H9 (cell line): ENCODE data around the gene MRGPRD. TPM values are rescaled to one million over a fixed set of nuclear protein-coding genes. Genes with fewer than 3 reads are reported as not detected.
A peak's percentile ranks its signal among the peaks of the same experiment; 100 is the strongest.

Experiments
- DNase-seq: peaks from one replicate; pipeline ENCODE4 v3.0.0-alpha.2; 2017
- H2AFZ ChIP-seq: one replicate; pipeline ENCODE4 v1.6.1; 2013; ENCODE audit warnings: mild to moderate bottlenecking, low read length, control low read depth, moderate library complexity
- H2AK5ac ChIP-seq: 2 replicates; pipeline ENCODE4 v1.6.1; 2013; ENCODE audit warnings: low read length, control low read depth, mixed read lengths; ENCODE audit not compliant: insufficient read length
- H2BK120ac ChIP-seq: one replicate; pipeline ENCODE4 v1.6.1; 2013; ENCODE audit warnings: low read depth, mild to moderate bottlenecking, low read length, control low read depth, inconsistent platforms; ENCODE audit not compliant: poor library complexity, severe bottlenecking
- H2BK12ac ChIP-seq: 2 replicates; pipeline ENCODE4 v1.6.1; 2013; ENCODE audit warnings: low read length, control low read depth, mixed read lengths, low read depth; ENCODE audit not compliant: insufficient read length
- H2BK15ac ChIP-seq: 2 replicates; pipeline ENCODE4 v1.6.1; 2013; ENCODE audit warnings: low read depth, low read length, control low read depth
- H2BK20ac ChIP-seq: one replicate; pipeline ENCODE4 v1.6.1; 2013; ENCODE audit warnings: low read depth, mild to moderate bottlenecking, low read length, control low read depth, inconsistent platforms; ENCODE audit not compliant: poor library complexity, severe bottlenecking
- H2BK5ac ChIP-seq: 2 replicates; pipeline ENCODE4 v1.6.1; 2013; ENCODE audit warnings: low read length, control low read depth, mixed read lengths; ENCODE audit not compliant: insufficient read length
- H3K14ac ChIP-seq: 2 replicates; pipeline ENCODE4 v1.6.1; 2013; ENCODE audit warnings: low read length, control low read depth; ENCODE audit not compliant: insufficient read depth
- H3K18ac ChIP-seq: 2 replicates; pipeline ENCODE4 v1.6.1; 2013; ENCODE audit warnings: low read depth, mild to moderate bottlenecking, mixed read lengths, low read length, control low read depth; ENCODE audit not compliant: insufficient read length
- H3K23ac ChIP-seq: 2 replicates; pipeline ENCODE4 v1.6.1; 2013; ENCODE audit warnings: low read length, control low read depth, mixed read lengths, low read depth; ENCODE audit not compliant: insufficient read length
- H3K23me2 ChIP-seq: 2 replicates; pipeline ENCODE4 v1.6.1; 2013; ENCODE audit warnings: low read depth, mild to moderate bottlenecking, mixed read lengths, low read length, control low read depth; ENCODE audit not compliant: insufficient read length, poor library complexity, severe bottlenecking
- H3K27ac ChIP-seq: 2 replicates; pipeline ENCODE4 v1.5.1; 2013; ENCODE audit warnings: low read length, control low read depth, mixed read lengths, low read depth; ENCODE audit not compliant: insufficient read length
- H3K27me3 ChIP-seq: 2 replicates; pipeline ENCODE4 v1.6.1; 2013; ENCODE audit warnings: low read length, control low read depth, inconsistent platforms; ENCODE audit not compliant: insufficient read depth
- H3K4ac ChIP-seq: 2 replicates; pipeline ENCODE4 v1.6.1; 2013; ENCODE audit warnings: low read depth, mild to moderate bottlenecking, control low read depth, inconsistent platforms, low read length, moderate library complexity
- H3K4me1 ChIP-seq: 2 replicates; pipeline ENCODE4 v1.6.1; 2013; ENCODE audit warnings: low read length, control low read depth, inconsistent platforms; ENCODE audit not compliant: insufficient read depth
- H3K4me2 ChIP-seq: 2 replicates; pipeline ENCODE4 v1.6.1; 2013; ENCODE audit warnings: low read length, control low read depth, mixed read lengths; ENCODE audit not compliant: insufficient read length, insufficient read depth
- H3K56ac ChIP-seq: 2 replicates; pipeline ENCODE4 v1.6.1; 2013; ENCODE audit warnings: low read depth, mild to moderate bottlenecking, mixed read lengths, low read length, control low read depth; ENCODE audit not compliant: insufficient read length
- H3K79me1 ChIP-seq: 2 replicates; pipeline ENCODE4 v1.6.1; 2013; ENCODE audit warnings: low read depth, mild to moderate bottlenecking, moderate library complexity, low read length, control low read depth, inconsistent platforms; ENCODE audit not compliant: insufficient read depth, poor library complexity, severe bottlenecking
- H3K79me2 ChIP-seq: 2 replicates; pipeline ENCODE4 v1.6.1; 2013; ENCODE audit warnings: low read length, control low read depth, inconsistent platforms; ENCODE audit not compliant: insufficient read depth
- H3K9ac ChIP-seq: 2 replicates; pipeline ENCODE4 v1.6.1; 2013; ENCODE audit warnings: low read length, control low read depth, mixed read lengths; ENCODE audit not compliant: insufficient read length; ENCODE audit errors: extremely low read depth
- H3K9me3 ChIP-seq: one replicate; pipeline ENCODE4 v1.6.1; 2013; ENCODE audit warnings: low read depth, low read length, inconsistent platforms; ENCODE audit not compliant: control insufficient read depth
- H3T11ph ChIP-seq: one replicate; pipeline ENCODE4 v1.6.1; 2013; ENCODE audit warnings: mild to moderate bottlenecking, low read length, control low read depth, inconsistent platforms
- H4K20me1 ChIP-seq: one replicate; pipeline ENCODE4 v1.6.1; 2013; ENCODE audit not compliant: control insufficient read depth, insufficient read length, insufficient read depth
- H4K5ac ChIP-seq: 2 replicates; pipeline ENCODE4 v1.6.1; 2013; ENCODE audit warnings: low read depth, mild to moderate bottlenecking, mixed read lengths, low read length, control low read depth; ENCODE audit not compliant: insufficient read length
- H4K8ac ChIP-seq: replicated peaks from 2 replicates; pipeline ENCODE4 v1.6.1; 2013; ENCODE audit warnings: low read length, control low read depth, mixed read lengths, low read depth; ENCODE audit not compliant: insufficient read length
- H4K91ac ChIP-seq: 2 replicates; pipeline ENCODE4 v1.6.1; 2013; ENCODE audit warnings: low read depth, mild to moderate bottlenecking, moderate library complexity, mixed read lengths, low read length, control low read depth; ENCODE audit not compliant: insufficient read length
- H3K27ac Mint-ChIP-seq, 3 experiments: 2 replicates in 2 of 3; 3 replicates in 1 of 3; pipeline ENCODE4 v1.8.0; 2020 to 2021; ENCODE audit warnings: mixed read lengths in 3 of 3, mild to moderate bottlenecking in 1 of 3, moderate library complexity in 1 of 3
- H3K27me3 Mint-ChIP-seq: 2 replicates; pipeline ENCODE4 v1.8.0; 2021; ENCODE audit warnings: low read depth, mild to moderate bottlenecking, moderate library complexity, mixed read lengths
- H3K36me3 Mint-ChIP-seq, 3 experiments: 2 replicates in 2 of 3; 3 replicates in 1 of 3; pipeline ENCODE4 v1.8.0; 2020 to 2021; ENCODE audit warnings: low read depth in 3 of 3, mixed read lengths in 3 of 3; ENCODE audit not compliant: insufficient read depth in 1 of 3
- H3K4me1 Mint-ChIP-seq, 2 experiments: 2 replicates each; pipeline ENCODE4 v1.8.0; 2020; ENCODE audit warnings: mixed read lengths in 2 of 2
- H3K4me3 Mint-ChIP-seq, 2 experiments: 2 replicates in 1 of 2; 3 replicates in 1 of 2; pipeline ENCODE4 v1.8.0; 2020 to 2021; ENCODE audit warnings: mild to moderate bottlenecking in 2 of 2, mixed read lengths in 2 of 2, moderate library complexity in 1 of 2
- H3K9me3 Mint-ChIP-seq, 2 experiments: 2 replicates in 1 of 2; 3 replicates in 1 of 2; pipeline ENCODE4 v1.8.0; 2020; ENCODE audit warnings: mild to moderate bottlenecking in 2 of 2, mixed read lengths in 2 of 2, moderate library complexity in 1 of 2
- CTCF ChIP-seq: fragments of 200-600 bp; sonication (generic); conservative IDR thresholded peaks from 3 replicates; pipeline ENCODE4 v1.8.0; 2021; ENCODE audit warnings: antibody characterized with exemption, mild to moderate bottlenecking
- WGBS: extraction: QIAGEN DNeasy Blood & Tissue Kit; methylation state at CpG from one replicate; pipeline ENCODE4 v1.1.7; 2013; ENCODE audit warnings: missing lambda C conversion rate, low lambda C conversion rate, mixed read lengths; ENCODE audit not compliant: insufficient read length; ENCODE audit errors: extremely low coverage; 5-methylcytosine and 5-hydroxymethylcytosine counted together
- total RNA-seq: library from RNA; stranded (reverse); gene quantifications from 2 replicates; pipeline ENCODE4 v1.2.1, GENCODE V29; 2021

Gene MRGPRD
- total RNA-seq, 1 experiment from 2014 or later: not detected

- Histone ChIP-seq H3K27ac (no peak overlapping the region), H4K20me1 (no peaks in the 10 kb centered on the region), H3K18ac (no peak overlapping the region), H3K27me3 (no peaks in the 10 kb centered on the region), H3K4ac (no peak overlapping the region), H3K79me1 (no peaks in the 10 kb centered on the region), H3K23me2 (no peaks in the 10 kb centered on the region), H2BK12ac (no peak overlapping the region), H4K8ac (no peak overlapping the region), H3T11ph (no peak overlapping the region), H4K91ac (peak overlapping the region; percentile 13), H3K9me3 (no peaks in the 10 kb centered on the region), H2BK20ac (no peak overlapping the region), H3K23ac (no peak overlapping the region), H3K14ac (no peak overlapping the region), H2BK15ac (no peak overlapping the region), H2AK5ac (no peak overlapping the region), H3K79me2 (no peaks in the 10 kb centered on the region), H3K4me1 (no peaks in the 10 kb centered on the region; the same call in 1 of the 2 replicates), H3K4me2 (no peak overlapping the region), H3K56ac (no peak overlapping the region), H2AFZ (no peak overlapping the region), H2BK5ac (no peak overlapping the region), H4K5ac (no peak overlapping the region), H2BK120ac (no peak overlapping the region), H3K9ac (no peak overlapping the region)
- H3K4me3 Mint-ChIP-seq: no peak overlapping the region
- peak overlapping the region; percentile 28 to 61 (median 33); a peak in 3 of 7 replicates for H3K27ac Mint-ChIP-seq
- no peaks in the 10 kb centered on the region for H3K36me3 Mint-ChIP-seq
- H3K4me1 Mint-ChIP-seq: peaks cover 21 to 29% of the 10 kb centered on the region in 2 experiments
- no peaks in the 10 kb centered on the region; the same call in 1 of the 2 replicates for H3K27me3 Mint-ChIP-seq
- no peak for DNase-seq
- no peak for TF ChIP-seq CTCF
- H3K9me3 Mint-ChIP-seq: no peaks in the 10 kb centered on the region
- no CpG with 5 or more reads among the region's 18 CpGs for WGBS
Measured at GRCh38 chr11:68946416-68947090, 34.2 kb downstream of the MRGPRD start.
